Fibroblast of skin of left quadriceps (primary cell): Measurements from ENCODE around the gene PARD3B.

Experiments used
- DNase-seq, 2 experiments: peaks; one replicate each; pipeline ENCODE4 v3.0.0-alpha.2; 2013; ENCODE audit warnings: low read depth in 2 of 2

The PARD3B gene

GRCh38 chr2:205054789-205055188, 509.5 kb downstream of the PARD3B start:
- no peak for DNase-seq

- no peak for DNase-seq
Observed at GRCh38 chr2:205055251-205055650, 510.0 kb downstream of the PARD3B start.

GRCh38 chr2:205056151-205056561, 510.9 kb downstream of the PARD3B start:
- peak; percentile 29 to 30 for DNase-seq

GRCh38 chr2:205058409-205058808, 513.1 kb downstream of the PARD3B start:
- no peak for DNase-seq

- DNase-seq: peak; percentile 65 to 73
Observed at GRCh38 chr2:205060269-205060668, 515.0 kb downstream of the PARD3B start.

GRCh38 chr2:205066081-205066480, 520.8 kb downstream of the PARD3B start:
- no peak for DNase-seq

GRCh38 chr2:205069928-205070327, 524.7 kb downstream of the PARD3B start:
- no peak for DNase-seq

GRCh38 chr2:205070889-205071288, 525.6 kb downstream of the PARD3B start:
- DNase-seq: no peak

- no peak for DNase-seq
Observed at GRCh38 chr2:205073433-205074020, 528.3 kb downstream of the PARD3B start.

- no peak for DNase-seq
Observed at GRCh38 chr2:205076405-205076804, 531.1 kb downstream of the PARD3B start.

- DNase-seq: no peak
Observed at GRCh38 chr2:205077159-205077558, 531.9 kb downstream of the PARD3B start.

- DNase-seq: no peak
Observed at GRCh38 chr2:205078762-205079161, 533.5 kb downstream of the PARD3B start.

GRCh38 chr2:205079173-205079572, 533.9 kb downstream of the PARD3B start:
- no peak for DNase-seq

- DNase-seq: peak; percentile 71 to 74
Observed at GRCh38 chr2:205086662-205087061, 541.4 kb downstream of the PARD3B start.

- DNase-seq: no peak
Observed at GRCh38 chr2:205087862-205088261, 542.6 kb downstream of the PARD3B start.

GRCh38 chr2:205089958-205090357, 544.7 kb downstream of the PARD3B start:
- no peak for DNase-seq

GRCh38 chr2:205091411-205091810, 546.1 kb downstream of the PARD3B start:
- no peak for DNase-seq

GRCh38 chr2:205094031-205094430, 548.8 kb downstream of the PARD3B start:
- DNase-seq: no peak

GRCh38 chr2:205103699-205104098, 558.4 kb downstream of the PARD3B start:
- no peak for DNase-seq

GRCh38 chr2:205107810-205108209, 562.5 kb downstream of the PARD3B start:
- DNase-seq: no peak

GRCh38 chr2:205115511-205115910, 570.2 kb downstream of the PARD3B start:
- DNase-seq: no peak

- no peak for DNase-seq
Observed at GRCh38 chr2:205117125-205117524, 571.9 kb downstream of the PARD3B start.

GRCh38 chr2:205119136-205119535, 573.9 kb downstream of the PARD3B start:
- no peak for DNase-seq

GRCh38 chr2:205128726-205129125, 583.5 kb downstream of the PARD3B start:
- DNase-seq: no peak
